ENCODE measurements around the gene ANKS3.

DNA sequence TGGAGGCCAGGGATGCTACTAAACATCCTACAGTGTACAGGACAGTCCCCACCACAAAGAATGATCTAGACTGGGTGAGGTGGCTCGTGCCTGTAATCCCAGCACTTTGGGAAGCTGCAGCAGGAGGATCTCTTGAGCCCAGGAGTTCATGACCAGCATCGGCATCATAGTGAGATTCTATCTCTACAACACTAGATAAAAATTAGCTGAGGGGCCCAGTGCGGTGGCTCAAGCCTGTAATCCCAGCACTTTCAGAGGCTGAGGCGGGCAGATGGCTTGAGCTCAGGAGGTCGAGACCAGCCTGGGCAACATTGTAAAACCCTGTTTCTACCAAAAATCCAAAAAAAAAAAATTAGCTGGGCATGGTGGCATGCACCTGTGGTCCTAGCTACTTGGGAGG, 38.3 kb upstream of the ANKS3 start:
- TF ChIP-seq, protein P1, sequence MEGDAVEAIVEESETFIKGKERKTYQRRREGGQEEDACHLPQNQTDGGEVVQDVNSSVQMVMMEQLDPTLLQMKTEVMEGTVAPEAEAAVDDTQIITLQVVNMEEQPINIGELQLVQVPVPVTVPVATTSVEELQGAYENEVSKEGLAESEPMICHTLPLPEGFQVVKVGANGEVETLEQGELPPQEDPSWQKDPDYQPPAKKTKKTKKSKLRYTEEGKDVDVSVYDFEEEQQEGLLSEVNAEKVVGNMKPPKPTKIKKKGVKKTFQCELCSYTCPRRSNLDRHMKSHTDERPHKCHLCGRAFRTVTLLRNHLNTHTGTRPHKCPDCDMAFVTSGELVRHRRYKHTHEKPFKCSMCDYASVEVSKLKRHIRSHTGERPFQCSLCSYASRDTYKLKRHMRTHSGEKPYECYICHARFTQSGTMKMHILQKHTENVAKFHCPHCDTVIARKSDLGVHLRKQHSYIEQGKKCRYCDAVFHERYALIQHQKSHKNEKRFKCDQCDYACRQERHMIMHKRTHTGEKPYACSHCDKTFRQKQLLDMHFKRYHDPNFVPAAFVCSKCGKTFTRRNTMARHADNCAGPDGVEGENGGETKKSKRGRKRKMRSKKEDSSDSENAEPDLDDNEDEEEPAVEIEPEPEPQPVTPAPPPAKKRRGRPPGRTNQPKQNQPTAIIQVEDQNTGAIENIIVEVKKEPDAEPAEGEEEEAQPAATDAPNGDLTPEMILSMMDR (IDR thresholded peaks at IDR 0.05): no peak
- no peak for TF ChIP-seq POLR2AphosphoS5 (IDR thresholded peaks at IDR 0.05)
